Stimulated activated memory B cell treated with anti-CD40 and anti-IgM and Interleukin-4, amounts not matched to agents 10 μg/mL and 1 μg/mL and 100 μg/mL, for 72 hours (primary cell): ENCODE results near the gene CCNF.
"Not testable (repeated sequence)": the region's sequence is repeated elsewhere in the genome, so short reads cannot be mapped to it uniquely, and the experiment has no call there.

ENCODE experiments used
- ATAC-seq: fragments of 150-1000 bp; cut with Tn5 transposase; 2 replicates; pipeline ENCODE4 v1.10.0; 2021
- H3K27ac Mint-ChIP-seq: one replicate; pipeline ENCODE4 v1.8.0; 2022; ENCODE audit warnings: mild to moderate bottlenecking, mixed read lengths
- H3K27me3 Mint-ChIP-seq: one replicate; pipeline ENCODE4 v1.8.0; 2022; ENCODE audit warnings: mixed read lengths
- H3K36me3 Mint-ChIP-seq: one replicate; pipeline ENCODE4 v1.8.0; 2022; ENCODE audit warnings: mixed read lengths
- H3K4me1 Mint-ChIP-seq: one replicate; pipeline ENCODE4 v1.8.0; 2022; ENCODE audit warnings: mixed read lengths
- H3K4me3 Mint-ChIP-seq: one replicate; pipeline ENCODE4 v1.8.0; 2022; ENCODE audit warnings: mild to moderate bottlenecking, moderate library complexity, mixed read lengths
- H3K9me3 Mint-ChIP-seq: one replicate; pipeline ENCODE4 v1.8.0; 2022; ENCODE audit warnings: mixed read lengths

The CCNF gene

GRCh38 chr16:2471016-2471652 is 41.9 kb downstream of the CCNF start, which contains the start of gene NTN3:
NTN3 (plus strand) TSS chr16:2471297; CDS start chr16:2471702, 405 bp downstream.
- Mint-ChIP-seq H3K27me3 (peaks cover 44% of the 10 kb centered on the region), H3K27ac (no peak within 1 kb of the TSS), H3K4me3 (peak within 1 kb of the TSS; percentile 9), H3K9me3 (no peaks in the 10 kb centered on the region), H3K4me1 (peaks cover 45% of the 10 kb centered on the region), H3K36me3 (no peaks in the 10 kb centered on the region)
- ATAC-seq: no peak

- ATAC-seq: no peak
- no peaks in the 10 kb centered on the region for H3K9me3 Mint-ChIP-seq
- peaks cover 44% of the 10 kb centered on the region for H3K27me3 Mint-ChIP-seq
Measured at GRCh38 chr16:2471653-2472487, 42.6 kb downstream of the CCNF start.

GRCh38 chr16:2472488-2472864 is 43.2 kb downstream of the CCNF start:
- no peak overlapping the region for H3K4me3 Mint-ChIP-seq

More at GRCh38 chr16:2471653-2472487, 42.6 kb downstream of the CCNF start:
- Mint-ChIP-seq H3K4me3 (peak overlapping the region; percentile 9), H3K4me1 (peaks cover 51% of the 10 kb centered on the region), H3K36me3 (no peaks in the 10 kb centered on the region), H3K27ac (no peak overlapping the region)

GRCh38 chr16:2472885-2473445 is 43.7 kb downstream of the CCNF start:
- Mint-ChIP-seq H3K27me3 (peaks cover 44% of the 10 kb centered on the region), H3K27ac (no peak overlapping the region), H3K4me1 (peaks cover 52% of the 10 kb centered on the region), H3K9me3 (no peaks in the 10 kb centered on the region), H3K36me3 (no peaks in the 10 kb centered on the region), H3K4me3 (peak overlapping the region; percentile 60)
- no peak for ATAC-seq

More at GRCh38 chr16:2472488-2472864, 43.2 kb downstream of the CCNF start:
- Mint-ChIP-seq H3K4me1 (peaks cover 48% of the 10 kb centered on the region), H3K36me3 (no peaks in the 10 kb centered on the region), H3K27ac (no peak overlapping the region), H3K9me3 (no peaks in the 10 kb centered on the region), H3K27me3 (peaks cover 44% of the 10 kb centered on the region)
- ATAC-seq: no peak

- no peak for ATAC-seq
- Mint-ChIP-seq H3K36me3 (no peaks in the 10 kb centered on the region), H3K4me1 (peaks cover 51% of the 10 kb centered on the region), H3K4me3 (peak overlapping the region; percentile 60), H3K9me3 (no peaks in the 10 kb centered on the region), H3K27me3 (peaks cover 39% of the 10 kb centered on the region), H3K27ac (no peak overlapping the region)
Measured at GRCh38 chr16:2473446-2473926, 44.2 kb downstream of the CCNF start.

DNA sequence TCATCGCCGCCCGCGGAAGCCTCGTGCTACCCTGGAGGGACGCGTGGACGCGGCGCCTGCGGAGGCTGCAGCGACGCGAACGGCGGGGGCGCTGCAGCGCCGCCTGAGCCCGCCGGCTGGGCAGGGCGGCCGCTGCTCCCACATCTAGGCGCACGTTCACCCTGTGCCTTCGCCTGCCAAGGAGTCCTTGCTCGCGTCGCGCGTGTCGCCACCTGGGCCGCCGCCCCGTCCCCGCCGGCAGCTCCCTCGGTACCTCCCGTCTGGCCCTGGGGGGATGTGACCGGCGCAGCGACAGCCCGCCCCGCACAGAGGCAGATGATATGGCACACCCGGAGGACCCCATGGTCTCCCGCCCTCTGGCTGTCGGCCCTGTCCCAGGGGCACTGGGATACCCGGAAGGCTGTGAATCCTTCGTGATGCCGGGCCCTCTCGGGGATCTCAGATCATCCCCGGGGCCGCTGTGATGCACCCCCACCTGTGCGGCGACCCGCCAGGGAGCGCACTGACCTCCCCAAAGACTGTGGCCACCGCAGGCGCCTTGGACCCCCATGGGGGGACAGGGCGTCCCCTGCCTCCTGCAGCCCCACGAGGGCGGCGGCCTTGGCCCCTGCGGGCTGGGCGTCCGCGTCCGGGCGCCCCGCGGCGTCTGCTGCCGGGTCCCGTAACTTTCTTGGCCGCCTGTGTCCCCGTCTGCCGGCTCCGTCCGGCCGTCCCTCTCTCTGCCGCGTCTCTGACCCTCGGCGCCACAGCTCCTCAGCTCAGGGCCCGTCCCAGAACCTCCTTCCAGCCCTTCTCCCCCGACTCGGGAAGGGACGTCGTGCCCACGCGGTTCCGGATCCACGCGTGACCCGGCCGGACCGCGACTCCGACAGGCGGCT is 45.0 kb downstream of the CCNF start:
- Mint-ChIP-seq H3K27ac (peak overlapping the region; percentile 71), H3K4me1 (peaks cover 43% of the 10 kb centered on the region), H3K9me3 (no peaks in the 10 kb centered on the region), H3K4me3 (peak overlapping the region; percentile 83), H3K27me3 (peaks cover 35% of the 10 kb centered on the region), H3K36me3 (no peaks in the 10 kb centered on the region)
- peak; percentile 71 for ATAC-seq

DNA sequence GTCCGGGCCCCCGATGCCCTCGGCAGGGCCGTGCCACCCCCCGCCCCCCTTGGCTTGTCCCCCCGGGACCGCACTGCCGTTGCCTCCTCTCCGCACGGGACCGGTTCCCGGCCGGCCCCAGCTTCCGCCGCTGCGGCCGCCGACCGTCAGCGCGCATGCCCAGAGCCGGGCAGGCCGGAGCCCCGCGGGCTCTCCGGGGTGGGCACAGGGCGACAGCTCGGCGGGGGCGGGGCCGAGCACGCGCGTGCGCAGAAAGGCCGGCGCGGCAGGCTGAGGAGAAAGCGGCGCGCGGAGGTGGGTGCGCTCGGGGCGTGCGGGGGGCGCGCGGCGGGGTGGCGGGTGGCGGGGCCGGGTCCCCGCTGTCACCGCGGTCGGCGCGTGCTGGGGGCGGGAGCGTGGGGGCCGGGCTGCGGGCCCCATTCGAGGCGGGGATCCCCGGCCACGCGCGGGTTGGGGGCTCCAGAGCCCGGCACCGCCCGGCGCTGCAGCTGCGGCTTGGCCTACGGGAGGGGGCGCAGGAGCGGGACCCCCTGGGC is 45.7 kb downstream of the CCNF start, which contains the start of gene TBC1D24:
Gene TBC1D24, plus strand, starts transcription at position 251 of the 536 bp plus-strand sequence. CDS start 21,022 bp downstream, outside the sequence.
- Mint-ChIP-seq H3K4me3 (peak within 1 kb of the TSS; percentile 83), H3K9me3 (no peaks in the 10 kb centered on the region), H3K27ac (peak within 1 kb of the TSS; percentile 71), H3K4me1 (peaks cover 36% of the 10 kb centered on the region), H3K36me3 (no peaks in the 10 kb centered on the region), H3K27me3 (peaks cover 28% of the 10 kb centered on the region)
- peak; percentile 86 for ATAC-seq

DNA sequence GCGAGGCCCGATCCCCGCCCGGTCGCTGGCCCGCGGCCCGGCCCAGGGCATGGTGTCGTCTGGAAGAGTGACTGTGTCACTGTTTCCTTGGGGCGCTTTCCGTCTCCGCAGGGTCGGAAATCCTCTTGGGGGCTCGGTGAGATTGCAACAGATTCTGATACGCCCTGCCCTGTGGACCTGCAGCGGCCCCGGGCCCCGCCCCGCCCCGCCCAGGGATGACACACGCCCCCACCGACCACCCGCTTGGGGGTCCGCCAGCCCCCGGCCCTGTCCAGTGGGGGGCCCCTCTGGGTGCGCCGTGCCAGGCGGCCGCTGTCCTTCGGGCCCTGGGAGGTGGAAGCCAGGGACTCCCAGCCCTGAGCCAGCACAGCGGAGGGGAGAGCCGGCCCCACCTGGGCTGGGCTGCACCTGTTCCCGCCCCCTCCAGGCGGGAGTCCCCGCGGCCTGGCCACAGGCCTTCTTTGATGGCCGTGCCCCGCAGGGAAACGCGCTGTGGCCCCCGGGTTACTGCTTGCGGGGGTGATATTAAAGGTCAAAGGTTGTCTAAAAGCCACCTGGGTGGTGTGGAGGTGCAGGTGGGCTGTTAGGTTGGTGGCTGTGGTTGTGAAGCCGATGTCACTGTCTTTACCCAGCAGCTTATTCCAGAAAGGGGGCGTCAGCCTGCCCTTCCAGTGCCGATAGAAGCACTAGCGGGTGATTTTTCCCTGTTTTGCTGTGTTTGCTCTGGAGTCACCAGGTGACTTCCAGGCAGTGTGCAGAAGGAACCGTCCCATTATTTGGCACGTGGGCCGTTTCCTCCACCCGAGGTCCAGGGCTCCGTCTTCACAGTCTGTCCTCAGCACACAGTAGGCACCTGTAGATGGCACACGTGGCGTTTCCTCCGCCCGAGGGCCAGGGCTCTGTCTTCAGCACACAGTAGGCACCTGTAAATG is 46.4 kb downstream of the CCNF start:
- H3K4me3 Mint-ChIP-seq: peak overlapping the region; percentile 60
- H3K36me3 Mint-ChIP-seq: no peaks in the 10 kb centered on the region
- peak; percentile 57 for ATAC-seq
- H3K4me1 Mint-ChIP-seq: peaks cover 29% of the 10 kb centered on the region
- H3K27ac Mint-ChIP-seq: no peak overlapping the region
- peaks cover 21% of the 10 kb centered on the region for H3K27me3 Mint-ChIP-seq
- H3K9me3 Mint-ChIP-seq: no peaks in the 10 kb centered on the region

- Mint-ChIP-seq H3K9me3 (no peaks in the 10 kb centered on the region), H3K4me3 (peak overlapping the region; percentile 60), H3K27me3 (peaks cover 20% of the 10 kb centered on the region), H3K36me3 (no peaks in the 10 kb centered on the region), H3K4me1 (peaks cover 29% of the 10 kb centered on the region), H3K27ac (no peak overlapping the region)
- ATAC-seq: no peak
Measured at GRCh38 chr16:2476345-2476720, 47.1 kb downstream of the CCNF start.

- ATAC-seq: no peak
- H3K27ac Mint-ChIP-seq: no peak overlapping the region
- no peak overlapping the region for H3K4me3 Mint-ChIP-seq
- peaks cover 20% of the 10 kb centered on the region for H3K27me3 Mint-ChIP-seq
- H3K4me1 Mint-ChIP-seq: peaks cover 29% of the 10 kb centered on the region
- H3K9me3 Mint-ChIP-seq: no peaks in the 10 kb centered on the region
- H3K36me3 Mint-ChIP-seq: no peaks in the 10 kb centered on the region
Measured at GRCh38 chr16:2476741-2477140, 47.5 kb downstream of the CCNF start.

- Mint-ChIP-seq H3K4me3 (no peak overlapping the region), H3K4me1 (peaks cover 29% of the 10 kb centered on the region), H3K36me3 (no peaks in the 10 kb centered on the region), H3K27ac (no peak overlapping the region), H3K9me3 (no peaks in the 10 kb centered on the region), H3K27me3 (peaks cover 14% of the 10 kb centered on the region)
- no peak for ATAC-seq
Measured at GRCh38 chr16:2477327-2477726, 48.1 kb downstream of the CCNF start.

GRCh38 chr16:2478279-2478678 is 49.0 kb downstream of the CCNF start:
- Mint-ChIP-seq H3K9me3 (no peaks in the 10 kb centered on the region), H3K4me1 (peaks cover 22% of the 10 kb centered on the region), H3K36me3 (no peaks in the 10 kb centered on the region), H3K27me3 (peaks cover 4% of the 10 kb centered on the region), H3K4me3 (no peak overlapping the region), H3K27ac (no peak overlapping the region)
- ATAC-seq: no peak

GRCh38 chr16:2479996-2480395 is 50.7 kb downstream of the CCNF start:
- not testable (repeated sequence) for H3K4me3 Mint-ChIP-seq

More at GRCh38 chr16:2479996-2480395, 50.7 kb downstream of the CCNF start:
- ATAC-seq, H3K36me3 Mint-ChIP-seq, H3K27ac Mint-ChIP-seq, H3K9me3 Mint-ChIP-seq, H3K27me3 Mint-ChIP-seq: not testable (repeated sequence)
- peaks cover 20% of the 10 kb centered on the region for H3K4me1 Mint-ChIP-seq
